GM23248 (cell line): ENCODE data around the gene MNX1. TPM values are rescaled to one million over a fixed set of nuclear protein-coding genes. Genes with fewer than 3 reads are reported as not detected.

Source experiments
- DNase-seq: peaks from one replicate; pipeline ENCODE4 v3.0.0-alpha.2; 2015
- H2AFZ ChIP-seq: fragments of 200-600 bp; sonication (generic); 2 replicates; pipeline ENCODE4 v1.6.1; 2016; ENCODE audit warnings: antibody characterized with exemption
- H3F3A ChIP-seq: fragments of 200-600 bp; sonication (generic); 2 replicates; pipeline ENCODE4 v1.6.1; 2016; ENCODE audit warnings: mild to moderate bottlenecking, antibody characterized with exemption, mixed run types; ENCODE audit not compliant: insufficient read depth
- H3K27ac ChIP-seq: fragments of 200-600 bp; sonication (generic); 2 replicates; pipeline ENCODE4 v1.5.1; 2016; ENCODE audit warnings: mild to moderate bottlenecking
- H3K27me3 ChIP-seq: fragments of 200-600 bp; sonication (generic); replicated peaks from 2 replicates; pipeline ENCODE4 v1.6.1; 2016; ENCODE audit warnings: mild to moderate bottlenecking; ENCODE audit not compliant: insufficient read depth
- H3K36me3 ChIP-seq: fragments of 200-600 bp; sonication (generic); 2 replicates; pipeline ENCODE4 v1.6.1; 2016; ENCODE audit warnings: low read depth, mild to moderate bottlenecking
- H3K4me1 ChIP-seq: fragments of 200-600 bp; sonication (generic); 2 replicates; pipeline ENCODE4 v1.6.1; 2016; ENCODE audit warnings: mild to moderate bottlenecking; ENCODE audit not compliant: insufficient read depth
- H3K4me2 ChIP-seq: fragments of 200-600 bp; sonication (generic); one replicate; pipeline ENCODE4 v1.6.1; 2016; ENCODE audit warnings: mild to moderate bottlenecking; ENCODE audit not compliant: unreplicated experiment
- H3K4me3 ChIP-seq: fragments of 200-600 bp; sonication (generic); 2 replicates; pipeline ENCODE4 v1.5.1; 2016; ENCODE audit warnings: mild to moderate bottlenecking
- H3K79me2 ChIP-seq: fragments of 200-600 bp; sonication (generic); 2 replicates; pipeline ENCODE4 v1.6.1; 2016; ENCODE audit warnings: mild to moderate bottlenecking; ENCODE audit not compliant: insufficient read depth
- H3K9ac ChIP-seq: fragments of 200-600 bp; sonication (generic); 2 replicates; pipeline ENCODE4 v1.6.1; 2016; ENCODE audit warnings: mild to moderate bottlenecking
- H3K9me2 ChIP-seq: fragments of 200-600 bp; sonication (generic); 2 replicates; pipeline ENCODE4 v1.6.1; 2016; ENCODE audit warnings: mixed run types, mild to moderate bottlenecking, moderate library complexity; ENCODE audit not compliant: insufficient read depth
- H3K9me3 ChIP-seq: fragments of 200-600 bp; sonication (generic); one replicate; pipeline ENCODE4 v1.6.1; 2017; ENCODE audit warnings: low read depth
- H4K20me1 ChIP-seq: fragments of 200-600 bp; sonication (generic); 2 replicates; pipeline ENCODE4 v1.6.0; 2016; ENCODE audit not compliant: insufficient read depth
- EZH2 ChIP-seq: fragments of 200-600 bp; sonication (generic); IDR thresholded peaks from 2 replicates; pipeline ENCODE4 v1.6.1; 2018; ENCODE audit warnings: antibody characterized with exemption, mild to moderate bottlenecking; ENCODE audit not compliant: insufficient read depth, poor library complexity, severe bottlenecking
- EZH2phosphoT487 ChIP-seq: fragments of 200-600 bp; sonication (generic); IDR thresholded peaks from 2 replicates; pipeline ENCODE4 v1.6.1; 2018; ENCODE audit warnings: antibody characterized with exemption, moderate library complexity, mild to moderate bottlenecking, low read depth; ENCODE audit not compliant: insufficient read depth
- WGBS, 2 experiments: methylation state at CpG; one replicate each; pipeline ENCODE4 v1.1.6; 2015 to 2017; ENCODE audit warnings: low lambda C conversion rate in 2 of 2, low coverage in 1 of 2; ENCODE audit errors: missing lambda C conversion rate in 2 of 2; 5-methylcytosine and 5-hydroxymethylcytosine counted together
- in situ Hi-C: fragments of 300-500 bp; cut with MboI; formaldehyde crosslinking; loops from 2 replicates; pipeline ENCODE4 v1.15.0; 2020
- polyA plus RNA-seq: library from polyadenylated mRNA; unstranded; fragments of >200 nt; fragmentation: Nextera tagmentation; extraction: Ambion mirVana; gene quantifications from 2 replicates; pipeline ENCODE4 v1.2.1, GENCODE V29; 2016
- total RNA-seq: library from RNA; depleted of rRNA; stranded (reverse); fragments of >200 nt; shearing (Covaris generic); gene quantifications from 2 replicates; pipeline ENCODE4 v1.2.3, GENCODE V29; 2014

MNX1 gene
- total and polyA plus RNA-seq, 2 experiments from 2014 or later = not detected

GRCh38 chr7:157037028-157037427, 26.6 kb upstream of the MNX1 start:
- Histone ChIP-seq H3K9me3 (no peaks in the 10 kb centered on the region), H3K36me3 (no peaks in the 10 kb centered on the region), H3K27me3 (peaks cover 15% of the 10 kb centered on the region), H4K20me1 (no peaks in the 10 kb centered on the region), H3K4me3 (no peak overlapping the region), H3K4me2 (no peak overlapping the region), H3K9me2 (no peaks in the 10 kb centered on the region), H3K79me2 (no peaks in the 10 kb centered on the region), H3K9ac (no peak overlapping the region), H3K4me1 (no peaks in the 10 kb centered on the region), H3F3A (no peaks in the 10 kb centered on the region), H2AFZ (no peak overlapping the region), H3K27ac (no peak overlapping the region)
- 61 to 71% methylated on average over 4 of the region's 4 CpGs for WGBS, 2 experiments
- in situ Hi-C loops = no loop called here
- TF ChIP-seq EZH2phosphoT487 = no peak
- no peak for TF ChIP-seq EZH2
- no peak for DNase-seq

- no peaks in the 10 kb centered on the region for H3K36me3 ChIP-seq
- no peak overlapping the region for H2AFZ ChIP-seq
- H3F3A ChIP-seq = no peaks in the 10 kb centered on the region
- H4K20me1 ChIP-seq = no peaks in the 10 kb centered on the region
- 0 to 2% methylated on average over 1 of the region's 1 CpG for WGBS, 2 experiments
- no peaks in the 10 kb centered on the region for H3K9me3 ChIP-seq
- TF ChIP-seq EZH2 (no peak), EZH2phosphoT487 (no peak)
- in situ Hi-C loops = no loop called here
- H3K4me3 ChIP-seq = no peak overlapping the region
- no peak overlapping the region for H3K9ac ChIP-seq
- H3K4me1 ChIP-seq = no peaks in the 10 kb centered on the region
- H3K79me2 ChIP-seq = no peaks in the 10 kb centered on the region
- no peak overlapping the region for H3K27ac ChIP-seq
- H3K9me2 ChIP-seq = no peaks in the 10 kb centered on the region
- H3K4me2 ChIP-seq = no peak overlapping the region
- H3K27me3 ChIP-seq = peaks cover 16% of the 10 kb centered on the region
- DNase-seq = no peak
Observed at GRCh38 chr7:157035979-157036378, 25.5 kb upstream of the MNX1 start.

GRCh38 chr7:157035302-157035701, 24.8 kb upstream of the MNX1 start:
- H3K4me2 ChIP-seq = no peak overlapping the region
- H3K79me2 ChIP-seq = no peaks in the 10 kb centered on the region
- no peak overlapping the region for H2AFZ ChIP-seq
- in situ Hi-C loops = no loop called here
- no peak overlapping the region for H3K27ac ChIP-seq
- H3K27me3 ChIP-seq = peaks cover 14% of the 10 kb centered on the region
- H3K36me3 ChIP-seq = no peaks in the 10 kb centered on the region
- H3K9me3 ChIP-seq = no peaks in the 10 kb centered on the region
- H4K20me1 ChIP-seq = no peaks in the 10 kb centered on the region
- no peak overlapping the region for H3K9ac ChIP-seq
- no peak for DNase-seq
- H3F3A ChIP-seq = no peaks in the 10 kb centered on the region
- H3K9me2 ChIP-seq = no peaks in the 10 kb centered on the region
- TF ChIP-seq EZH2phosphoT487 = no peak
- TF ChIP-seq EZH2 = no peak
- WGBS, 2 experiments = 58 to 79% methylated on average over 8 of the region's 8 CpGs
- H3K4me1 ChIP-seq = no peaks in the 10 kb centered on the region
- H3K4me3 ChIP-seq = no peak overlapping the region

- Histone ChIP-seq H3K27ac (no peak overlapping the region), H3K79me2 (no peaks in the 10 kb centered on the region), H2AFZ (no peak overlapping the region), H3K9me2 (no peaks in the 10 kb centered on the region), H3K9me3 (no peaks in the 10 kb centered on the region), H3K36me3 (no peaks in the 10 kb centered on the region), H3K4me3 (no peak overlapping the region), H4K20me1 (no peaks in the 10 kb centered on the region), H3K9ac (no peak overlapping the region), H3K4me2 (no peak overlapping the region), H3K4me1 (no peaks in the 10 kb centered on the region), H3K27me3 (peaks cover 25% of the 10 kb centered on the region), H3F3A (no peaks in the 10 kb centered on the region)
- TF ChIP-seq EZH2phosphoT487 (no peak), EZH2 (no peak)
- in situ Hi-C loops = no loop called here
- DNase-seq = no peak
- WGBS, 2 experiments = 50 to 57% methylated on average over 22 of the region's 23 CpGs
Observed at GRCh38 chr7:157033483-157034473, 23.3 kb upstream of the MNX1 start.
